Stomach (tissue), 4 donors: ENCODE data around the gene PHACTR4.

ENCODE experiments used
- CTCF ChIP-seq, 7 experiments: fragments of 450-650 bp in 4 of 7; fragments of 200-600 bp in 3 of 7; sonication (generic) in 3 of 7; IDR thresholded peaks; one replicate each; pipeline ENCODE4 v1.5.1; 2016 to 2019; ENCODE audit warnings: antibody characterized with exemption in 7 of 7, control low read depth in 2 of 7, mild to moderate bottlenecking in 1 of 7
- EP300 ChIP-seq: sonication (generic); formaldehyde crosslinking; IDR thresholded peaks from one replicate; pipeline ENCODE4 v1.6.1; 2017; ENCODE audit warnings: antibody characterized with exemption
- POLR2A ChIP-seq, 4 donors: fragments of 450-650 bp; IDR thresholded peaks; one replicate each; pipeline ENCODE4 v1.6.1; 2016; ENCODE audit warnings: antibody characterized with exemption in 4 of 4, control low read depth in 2 of 4, mild to moderate bottlenecking in 1 of 4, moderate library complexity in 1 of 4

- no peak for TF ChIP-seq CTCF (IDR thresholded peaks at IDR 0.05)
- no peak for TF ChIP-seq POLR2A (IDR thresholded peaks at IDR 0.05)
- no peak for TF ChIP-seq EP300
Measured at GRCh38 chr1:28436211-28436769, 66.8 kb downstream of the PHACTR4 start.
